GM21526 (cell line): ENCODE measurements around the gene RRAS.
A peak's percentile ranks its signal among the peaks of the same experiment; 100 is the strongest.

ENCODE experiments used
- ATAC-seq: cut with Tn5 transposase; IDR thresholded peaks from one replicate; pipeline ENCODE4 v1.9.1; 2021; ENCODE audit warnings: moderate library complexity; ENCODE audit not compliant: unreplicated experiment, low FRiP score

Gene RRAS

GRCh38 chr19:49640113-49640898 lies at the start of gene RRAS:
RRAS (minus strand) TSS chr19:49640143; CDS start chr19:49640098, 45 bp downstream.
- peak; percentile 52 for ATAC-seq

GRCh38 chr19:49689133-49690078 lies 49.5 kb upstream of the RRAS start, which contains the start of gene ADM5:
ADM5 (plus strand) TSS chr19:49689594; CDS start chr19:49689838, 244 bp downstream.
- ATAC-seq, result no peak

- ATAC-seq, result no peak
Observed at GRCh38 chr19:49688531-49689132, 48.7 kb upstream of the RRAS start.

- ATAC-seq, result no peak
Observed at GRCh38 chr19:49687566-49688316, 47.8 kb upstream of the RRAS start.

GRCh38 chr19:49687150-49687549 lies 47.2 kb upstream of the RRAS start:
- ATAC-seq, result no peak

GRCh38 chr19:49686503-49687088 lies 46.7 kb upstream of the RRAS start:
- no peak for ATAC-seq

- ATAC-seq, result no peak
Observed at GRCh38 chr19:49685845-49686332, 45.9 kb upstream of the RRAS start.

- ATAC-seq, result no peak
Observed at GRCh38 chr19:49684983-49685553, 45.1 kb upstream of the RRAS start.

GRCh38 chr19:49684251-49684982 lies 44.5 kb upstream of the RRAS start:
- no peak for ATAC-seq

- ATAC-seq, result no peak
Observed at GRCh38 chr19:49683814-49684250, 43.9 kb upstream of the RRAS start.

- ATAC-seq, result no peak
Observed at GRCh38 chr19:49682274-49682673, 42.3 kb upstream of the RRAS start.

- no peak for ATAC-seq
Observed at GRCh38 chr19:49681830-49682229, 41.9 kb upstream of the RRAS start.

GRCh38 chr19:49680421-49681351 lies 40.7 kb upstream of the RRAS start:
- no peak for ATAC-seq

- no peak for ATAC-seq
Observed at GRCh38 chr19:49679771-49680413, 39.9 kb upstream of the RRAS start.

- ATAC-seq, result no peak
Observed at GRCh38 chr19:49678985-49679770, 39.2 kb upstream of the RRAS start.
